Activated CD8-positive, alpha-beta memory T cell treated with anti-CD3 and anti-CD28 coated beads for 48 hours (primary cell): Measurements from ENCODE around the gene ZFYVE9.
"Not testable (repeated sequence)": the region's sequence is repeated elsewhere in the genome, so short reads cannot be mapped to it uniquely, and the experiment has no call there.

Source experiments
- DNase-seq, 3 experiments: peaks; one replicate each; pipeline ENCODE4 v3.0.0-alpha.2; 2020; ENCODE audit warnings: low read depth in 2 of 3, low spot score in 2 of 3

The ZFYVE9 gene

GRCh38 chr1:52150946-52151345 is 9.1 kb downstream of the ZFYVE9 start:
- no peak for DNase-seq

GRCh38 chr1:52152572-52152971 is 10.7 kb downstream of the ZFYVE9 start:
- DNase-seq: no peak

- DNase-seq: no peak
These were observed 11.1 kb downstream of the ZFYVE9 start for GRCh38 chr1:52153010-52153409.

- no peak for DNase-seq
These were observed 12.0 kb downstream of the ZFYVE9 start for GRCh38 chr1:52153898-52154297.

GRCh38 chr1:52156460-52156859 is 14.6 kb downstream of the ZFYVE9 start:
- DNase-seq: no peak

GRCh38 chr1:52157582-52157981 is 15.7 kb downstream of the ZFYVE9 start:
- no peak for DNase-seq

GRCh38 chr1:52158218-52158617 is 16.3 kb downstream of the ZFYVE9 start:
- no peak for DNase-seq

GRCh38 chr1:52159033-52159789 is 17.3 kb downstream of the ZFYVE9 start:
- DNase-seq: no peak

- no peak for DNase-seq
These were observed 21.1 kb downstream of the ZFYVE9 start for GRCh38 chr1:52162947-52163346.

- no peak for DNase-seq
These were observed 22.7 kb downstream of the ZFYVE9 start for GRCh38 chr1:52164604-52165003.

GRCh38 chr1:52166996-52167753 is 25.3 kb downstream of the ZFYVE9 start:
- DNase-seq: no peak

GRCh38 chr1:52168373-52169080 is 26.6 kb downstream of the ZFYVE9 start:
- DNase-seq: no peak

GRCh38 chr1:52171149-52171548 is 29.3 kb downstream of the ZFYVE9 start:
- DNase-seq: not testable (repeated sequence)

GRCh38 chr1:52179073-52179472 is 37.2 kb downstream of the ZFYVE9 start:
- no peak for DNase-seq

GRCh38 chr1:52180176-52180575 is 38.3 kb downstream of the ZFYVE9 start:
- DNase-seq: no peak

- DNase-seq: not testable (repeated sequence)
These were observed 39.9 kb downstream of the ZFYVE9 start for GRCh38 chr1:52181759-52182158.

GRCh38 chr1:52182328-52182727 is 40.4 kb downstream of the ZFYVE9 start:
- DNase-seq: not testable (repeated sequence)

GRCh38 chr1:52182874-52183400 is 41.0 kb downstream of the ZFYVE9 start:
- no peak for DNase-seq

GRCh38 chr1:52186449-52186848 is 44.6 kb downstream of the ZFYVE9 start:
- no peak for DNase-seq

GRCh38 chr1:52189898-52190480 is 48.1 kb downstream of the ZFYVE9 start:
- DNase-seq: no peak
